Neural progenitor cell (in vitro differentiated cells): ENCODE data around the gene TOX2. TPM values are rescaled to one million over a fixed set of nuclear protein-coding genes. Genes with fewer than 3 reads are reported as not detected.
A peak's percentile ranks its signal among the peaks of the same experiment; 100 is the strongest.

Source experiments
- DNase-seq: peaks from one replicate; pipeline ENCODE4 v3.0.0-alpha.2; 2016; ENCODE audit warnings: low spot score
- H2AFZ ChIP-seq: fragments of 200-600 bp; sonication (generic); replicated peaks from 2 replicates; pipeline ENCODE4 v1.6.1; 2016; ENCODE audit warnings: antibody characterized with exemption
- H3F3A ChIP-seq: fragments of 200-600 bp; sonication (generic); 2 replicates; pipeline ENCODE4 v1.6.1; 2016; ENCODE audit warnings: antibody characterized with exemption, low read depth
- H3K27ac ChIP-seq: fragments of 200-600 bp; sonication (generic); 2 replicates; pipeline ENCODE4 v1.5.1; 2016; ENCODE audit warnings: mild to moderate bottlenecking
- H3K27me3 ChIP-seq: fragments of 200-600 bp; sonication (generic); 2 replicates; pipeline ENCODE4 v1.6.1; 2016; ENCODE audit warnings: mild to moderate bottlenecking, moderate library complexity
- H3K36me3 ChIP-seq: fragments of 200-600 bp; sonication (generic); 2 replicates; pipeline ENCODE4 v1.5.1; 2016
- H3K4me1 ChIP-seq: fragments of 200-600 bp; sonication (generic); 2 replicates; pipeline ENCODE4 v1.6.1; 2016; ENCODE audit warnings: mixed run types
- H3K4me2 ChIP-seq: fragments of 200-600 bp; sonication (generic); 2 replicates; pipeline ENCODE4 v1.6.1; 2016
- H3K4me3 ChIP-seq: fragments of 200-600 bp; sonication (generic); 2 replicates; pipeline ENCODE4 v1.5.1; 2016
- H3K79me2 ChIP-seq: fragments of 200-600 bp; sonication (generic); 2 replicates; pipeline ENCODE4 v1.6.1; 2016; ENCODE audit warnings: low read depth
- H3K9ac ChIP-seq: fragments of 200-600 bp; sonication (generic); 2 replicates; pipeline ENCODE4 v1.6.1; 2016
- H3K9me3 ChIP-seq: fragments of 200-600 bp; sonication (generic); 2 replicates; pipeline ENCODE4 v1.5.1; 2016; ENCODE audit warnings: low read depth
- H4K20me1 ChIP-seq: fragments of 200-600 bp; sonication (generic); 2 replicates; pipeline ENCODE4 v1.6.1; 2016; ENCODE audit warnings: low read depth
- H3K27ac Mint-ChIP-seq: 3 replicates; pipeline ENCODE4 v1.8.0; 2021; ENCODE audit warnings: mixed read lengths
- H3K27me3 Mint-ChIP-seq: 2 replicates; pipeline ENCODE4 v1.8.0; 2022; ENCODE audit warnings: low read depth, mild to moderate bottlenecking, inconsistent platforms, moderate library complexity, mixed read lengths; ENCODE audit not compliant: insufficient read depth
- H3K36me3 Mint-ChIP-seq: 3 replicates; pipeline ENCODE4 v1.8.0; 2021; ENCODE audit warnings: mixed read lengths
- H3K4me1 Mint-ChIP-seq: 3 replicates; pipeline ENCODE4 v1.8.0; 2021; ENCODE audit warnings: mixed read lengths
- H3K4me3 Mint-ChIP-seq: 3 replicates; pipeline ENCODE4 v1.8.0; 2021; ENCODE audit warnings: mild to moderate bottlenecking, moderate library complexity, mixed read lengths
- H3K9me3 Mint-ChIP-seq: 3 replicates; pipeline ENCODE4 v1.8.0; 2020; ENCODE audit warnings: mixed read lengths
- CTCF ChIP-seq: fragments of 200-600 bp; sonication (generic); IDR thresholded peaks from 2 replicates; pipeline ENCODE4 v1.5.1; 2017; ENCODE audit warnings: antibody characterized with exemption, mild to moderate bottlenecking
- EZH2 ChIP-seq: fragments of 200-600 bp; sonication (generic); IDR thresholded peaks from 2 replicates; pipeline ENCODE4 v1.6.1; 2017; ENCODE audit warnings: antibody characterized with exemption, mild to moderate bottlenecking, moderate library complexity
- EZH2phosphoT487 ChIP-seq: fragments of 200-600 bp; sonication (generic); IDR thresholded peaks from 2 replicates; pipeline ENCODE4 v1.6.1; 2017; ENCODE audit warnings: antibody characterized with exemption
- total RNA-seq: library from RNA; depleted of rRNA; stranded (reverse); fragments of >200 nt; gene quantifications from 2 replicates; pipeline ENCODE4 v1.2.3, GENCODE V29; 2015; ENCODE audit warnings: low replicate concordance

TOX2 gene
- total RNA-seq, 1 donor from 2014 or later, result not detected

GRCh38 chr20:43915211-43916072 lies 790 bp downstream of the TOX2 start:
- peaks cover 26% of the 10 kb centered on the region for H3K27me3 Mint-ChIP-seq
- H3K9ac ChIP-seq, result no peak overlapping the region
- H3K4me1 Mint-ChIP-seq, result peaks cover 25% of the 10 kb centered on the region
- H3K9me3 ChIP-seq, result no peaks in the 10 kb centered on the region
- H4K20me1 ChIP-seq, result no peaks in the 10 kb centered on the region
- no peak overlapping the region for H3K27ac Mint-ChIP-seq
- H3K9me3 Mint-ChIP-seq, result peaks cover 22% of the 10 kb centered on the region
- H3K79me2 ChIP-seq, result no peaks in the 10 kb centered on the region
- peaks cover 34% of the 10 kb centered on the region for H3F3A ChIP-seq
- H3K36me3 ChIP-seq, result no peaks in the 10 kb centered on the region
- peak overlapping the region; percentile 69 for H2AFZ ChIP-seq
- H3K36me3 Mint-ChIP-seq, result no peaks in the 10 kb centered on the region
- H3K27ac ChIP-seq, result no peak overlapping the region
- peak overlapping the region; percentile 63 for H3K4me3 ChIP-seq
- peaks cover 14% of the 10 kb centered on the region for H3K4me1 ChIP-seq
- DNase-seq, result peak; percentile 75
- peaks cover 60% of the 10 kb centered on the region for H3K27me3 ChIP-seq
- peak overlapping the region; percentile 88 for H3K4me3 Mint-ChIP-seq
- TF ChIP-seq CTCF (no peak), EZH2phosphoT487 (peak; percentile 82), EZH2 (peak; percentile 79)
- H3K4me2 ChIP-seq, result peak overlapping the region; percentile 90

- Histone ChIP-seq H3K4me1 (peaks cover 14% of the 10 kb centered on the region), H3K79me2 (no peaks in the 10 kb centered on the region), H2AFZ (peak overlapping the region; percentile 69), H3K27me3 (peaks cover 60% of the 10 kb centered on the region), H3K9me3 (no peaks in the 10 kb centered on the region), H3K9ac (no peak overlapping the region), H3K4me3 (peak overlapping the region; percentile 63), H3F3A (peaks cover 34% of the 10 kb centered on the region), H3K36me3 (no peaks in the 10 kb centered on the region), H3K4me2 (peak overlapping the region; percentile 90), H4K20me1 (no peaks in the 10 kb centered on the region), H3K27ac (no peak overlapping the region)
- Mint-ChIP-seq H3K4me3 (peak overlapping the region; percentile 88), H3K9me3 (peaks cover 22% of the 10 kb centered on the region), H3K4me1 (peaks cover 25% of the 10 kb centered on the region), H3K36me3 (no peaks in the 10 kb centered on the region), H3K27me3 (peaks cover 26% of the 10 kb centered on the region), H3K27ac (no peak overlapping the region)
- DNase-seq, result peak; percentile 41
- TF ChIP-seq CTCF (peak; percentile 12), EZH2phosphoT487 (no peak), EZH2 (peak; percentile 54)
Observed at GRCh38 chr20:43916073-43916880, 1.6 kb downstream of the TOX2 start.

DNA sequence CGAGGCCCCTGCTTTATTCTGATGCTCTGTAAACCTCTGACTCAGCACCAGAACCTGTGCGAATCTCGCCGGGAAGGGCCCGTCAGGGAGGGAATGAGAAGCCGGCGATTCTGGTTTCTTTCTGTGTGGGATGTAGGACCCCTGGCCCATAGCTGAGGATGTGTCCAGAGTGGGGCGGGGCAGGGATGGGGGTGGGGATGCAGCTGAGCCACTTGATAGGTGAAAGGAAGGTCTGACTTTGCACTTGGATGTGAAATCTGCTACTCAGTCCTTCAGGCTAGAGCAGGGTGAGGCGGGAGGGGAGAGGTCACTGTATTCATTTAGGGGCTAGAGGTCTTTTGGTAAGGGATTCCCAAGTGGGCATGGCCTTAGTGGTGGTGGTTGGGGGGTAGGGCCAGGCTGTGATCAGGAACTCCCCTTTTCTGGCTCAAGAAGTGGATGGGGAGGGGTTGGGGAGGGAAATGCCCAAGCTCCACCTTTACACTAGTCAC lies 2.3 kb downstream of the TOX2 start:
- H3K27ac Mint-ChIP-seq, result no peak overlapping the region
- Histone ChIP-seq H3K9ac (no peak overlapping the region), H4K20me1 (no peaks in the 10 kb centered on the region), H3K4me1 (peaks cover 14% of the 10 kb centered on the region), H3K36me3 (no peaks in the 10 kb centered on the region), H3K27me3 (peaks cover 60% of the 10 kb centered on the region), H3K79me2 (no peaks in the 10 kb centered on the region), H2AFZ (no peak overlapping the region), H3K4me2 (peak overlapping the region; percentile 90), H3K4me3 (no peak overlapping the region), H3K27ac (no peak overlapping the region), H3F3A (peaks cover 34% of the 10 kb centered on the region), H3K9me3 (no peaks in the 10 kb centered on the region)
- peak overlapping the region; percentile 82 for H3K4me3 Mint-ChIP-seq
- H3K36me3 Mint-ChIP-seq, result no peaks in the 10 kb centered on the region
- TF ChIP-seq CTCF, result no peak
- TF ChIP-seq EZH2, result no peak
- no peak for TF ChIP-seq EZH2phosphoT487
- no peak for DNase-seq
- H3K4me1 Mint-ChIP-seq, result peaks cover 25% of the 10 kb centered on the region
- H3K27me3 Mint-ChIP-seq, result peaks cover 29% of the 10 kb centered on the region
- peaks cover 20% of the 10 kb centered on the region for H3K9me3 Mint-ChIP-seq
